ENCODE data around the gene SUCLG2.

DNA sequence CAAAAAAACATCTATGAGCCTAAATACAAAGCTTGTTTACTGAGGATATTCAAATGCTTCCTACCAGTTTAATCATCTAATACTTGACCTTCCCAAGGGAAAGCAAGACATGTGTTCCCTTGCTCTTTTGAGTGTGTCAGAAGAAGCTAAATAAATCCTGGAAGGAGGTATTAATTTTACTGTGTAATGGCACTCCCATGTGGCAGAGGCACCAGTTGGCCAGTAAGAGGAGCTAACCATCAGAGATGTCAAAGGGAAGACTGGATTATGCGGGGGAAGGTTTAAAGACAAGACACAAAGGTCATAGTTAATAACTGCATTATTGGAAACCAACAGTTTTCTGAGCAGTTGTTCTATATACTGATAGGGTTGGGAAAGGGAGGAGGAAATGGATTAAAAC is 125.1 kb downstream of the SUCLG2 start:
- TF ChIP-seq EZH2 (optimal IDR thresholded peaks at IDR 0.05; ENCODE audit: low read depth, low read length) (no peak), CTCF (IDR thresholded peaks at IDR 0.05; ENCODE audit: low read length) (no peak), EZH2phosphoT487 (IDR thresholded peaks at IDR 0.05; ENCODE audit: low read length) (no peak)

Data from MM.1S (cell line).